WTC11 (cell line): ENCODE measurements around the gene IGLL1. TPM values are rescaled to one million over a fixed set of nuclear protein-coding genes. Genes with fewer than 3 reads are reported as not detected.

Experiments used
- ATAC-seq: fragments of 200-7000 bp; cut with Tn5 transposase; 2 replicates; pipeline ENCODE4 v1.10.0; 2021; ENCODE audit warnings: mild to moderate bottlenecking, moderate library complexity
- CTCF ChIA-PET: fragments of 300-600 bp; sonication (Branson Sonifier 250); formaldehyde crosslinking; loops from one replicate; lab custom pipeline; 2021; ENCODE audit warnings: antibody characterized with exemption; lab: Charles Lee
- POLR2A ChIA-PET: fragments of 350-600 bp; sonication (Branson Sonifier 250); formaldehyde crosslinking; loops from one replicate; lab custom pipeline; 2021; ENCODE audit warnings: antibody characterized with exemption; lab: Charles Lee
- DNase-seq: peaks from one replicate; pipeline ENCODE4 v3.0.0; 2021; ENCODE audit warnings: low spot score
- H3K27ac Mint-ChIP-seq: 2 replicates; pipeline ENCODE4 v1.8.0; 2021; ENCODE audit warnings: mixed read lengths
- H3K27me3 Mint-ChIP-seq: 2 replicates; pipeline ENCODE4 v1.8.0; 2021; ENCODE audit warnings: low read depth, mild to moderate bottlenecking, moderate library complexity, mixed read lengths
- H3K36me3 Mint-ChIP-seq: 2 replicates; pipeline ENCODE4 v1.8.0; 2021; ENCODE audit warnings: mixed read lengths
- H3K4me1 Mint-ChIP-seq: 2 replicates; pipeline ENCODE4 v1.8.0; 2022; ENCODE audit warnings: mixed read lengths
- H3K4me3 Mint-ChIP-seq: 2 replicates; pipeline ENCODE4 v1.8.0; 2021; ENCODE audit warnings: mild to moderate bottlenecking, moderate library complexity, mixed read lengths
- H3K9me3 Mint-ChIP-seq: 2 replicates; pipeline ENCODE4 v1.8.0; 2021; ENCODE audit warnings: mixed read lengths
- CREB1 ChIP-seq: sonication (generic); formaldehyde crosslinking; IDR thresholded peaks from 2 replicates; pipeline ENCODE4 v1.8.0; 2023; ENCODE audit warnings: mild to moderate bottlenecking, missing genetic modification reagents
- CREM ChIP-seq: sonication (generic); formaldehyde crosslinking; IDR thresholded peaks from 2 replicates; pipeline ENCODE4 v1.8.1; 2022; ENCODE audit warnings: mild to moderate bottlenecking, missing genetic modification reagents, moderate library complexity
- FOXJ3 ChIP-seq: sonication (generic); formaldehyde crosslinking; IDR thresholded peaks from 2 replicates; pipeline ENCODE4 v1.9.0; 2021; ENCODE audit warnings: missing genetic modification reagents, mild to moderate bottlenecking, borderline replicate concordance
- FOXK1 ChIP-seq: sonication (generic); formaldehyde crosslinking; IDR thresholded peaks from 2 replicates; pipeline ENCODE4 v1.8.0; 2022; ENCODE audit warnings: mild to moderate bottlenecking, moderate library complexity, missing genetic modification reagents
- FOXP1 ChIP-seq: sonication (generic); formaldehyde crosslinking; IDR thresholded peaks from 2 replicates; pipeline ENCODE4 v1.8.0; 2022; ENCODE audit warnings: missing genetic modification reagents, mild to moderate bottlenecking, moderate library complexity, borderline replicate concordance
- HMGA2 ChIP-seq: fragments of 250-450 bp; sonication (Bioruptor Pico); IDR thresholded peaks from 2 replicates; pipeline ENCODE4 v1.4.0; 2021; ENCODE audit warnings: mild to moderate bottlenecking, moderate library complexity
- IRF2 ChIP-seq: sonication (generic); formaldehyde crosslinking; IDR thresholded peaks from 2 replicates; pipeline ENCODE4 v1.8.0; 2022; ENCODE audit warnings: low read depth, missing genetic modification reagents, borderline replicate concordance
- KAT7 ChIP-seq: sonication (generic); formaldehyde crosslinking; IDR thresholded peaks from 2 replicates; pipeline ENCODE4 v1.8.1; 2023; ENCODE audit warnings: missing genetic modification reagents, mild to moderate bottlenecking, borderline replicate concordance
- MXD4 ChIP-seq: fragments of 250-450 bp; sonication (Bioruptor Pico); IDR thresholded peaks from 2 replicates; pipeline ENCODE4 v1.8.0; 2021; ENCODE audit warnings: mild to moderate bottlenecking, moderate library complexity, borderline replicate concordance
- SMAD3 ChIP-seq: sonication (generic); formaldehyde crosslinking; IDR thresholded peaks from 2 replicates; pipeline ENCODE4 v1.8.0; 2022; ENCODE audit warnings: missing genetic modification reagents, mild to moderate bottlenecking, borderline replicate concordance
- ZNF121 ChIP-seq: sonication (generic); formaldehyde crosslinking; IDR thresholded peaks from 2 replicates; pipeline ENCODE4 v1.8.0; 2023; ENCODE audit warnings: missing genetic modification reagents
- ZNF263 ChIP-seq: sonication (generic); formaldehyde crosslinking; IDR thresholded peaks from 2 replicates; pipeline ENCODE4 v1.8.1; 2022; ENCODE audit warnings: low read depth, mild to moderate bottlenecking, moderate library complexity, missing genetic modification reagents
- ZNF317 ChIP-seq: sonication (generic); formaldehyde crosslinking; IDR thresholded peaks from 2 replicates; pipeline ENCODE4 v1.8.1; 2023; ENCODE audit warnings: low read depth, mild to moderate bottlenecking, moderate library complexity, missing genetic modification reagents, borderline replicate concordance
- total RNA-seq: library from RNA; stranded (reverse); gene quantifications from 3 replicates; pipeline ENCODE4 v1.2.3, GENCODE V29; 2021
- TF ChIP-seq, protein P1 (sequence below): fragments of 250-450 bp; sonication (Bioruptor Pico); IDR thresholded peaks from 2 replicates; pipeline ENCODE4 v2.1.2; 2022; ENCODE audit warnings: mild to moderate bottlenecking, moderate library complexity
- TF ChIP-seq, protein P2 (sequence below): sonication (generic); formaldehyde crosslinking; conservative IDR thresholded peaks from 2 replicates; pipeline ENCODE4 v1.8.1; 2022; ENCODE audit warnings: mild to moderate bottlenecking, missing genetic modification reagents
- TF ChIP-seq, protein P3 (sequence below): sonication (generic); formaldehyde crosslinking; IDR thresholded peaks from 2 replicates; pipeline ENCODE4 v1.8.0; 2023; ENCODE audit warnings: missing genetic modification reagents, mild to moderate bottlenecking, borderline replicate concordance
- TF ChIP-seq, protein P4 (sequence below): sonication (generic); formaldehyde crosslinking; IDR thresholded peaks from 2 replicates; pipeline ENCODE4 v1.8.0; 2023; ENCODE audit warnings: mild to moderate bottlenecking, missing genetic modification reagents

The IGLL1 gene
- total RNA-seq, 1 experiment from 2014 or later = not detected

DNA sequence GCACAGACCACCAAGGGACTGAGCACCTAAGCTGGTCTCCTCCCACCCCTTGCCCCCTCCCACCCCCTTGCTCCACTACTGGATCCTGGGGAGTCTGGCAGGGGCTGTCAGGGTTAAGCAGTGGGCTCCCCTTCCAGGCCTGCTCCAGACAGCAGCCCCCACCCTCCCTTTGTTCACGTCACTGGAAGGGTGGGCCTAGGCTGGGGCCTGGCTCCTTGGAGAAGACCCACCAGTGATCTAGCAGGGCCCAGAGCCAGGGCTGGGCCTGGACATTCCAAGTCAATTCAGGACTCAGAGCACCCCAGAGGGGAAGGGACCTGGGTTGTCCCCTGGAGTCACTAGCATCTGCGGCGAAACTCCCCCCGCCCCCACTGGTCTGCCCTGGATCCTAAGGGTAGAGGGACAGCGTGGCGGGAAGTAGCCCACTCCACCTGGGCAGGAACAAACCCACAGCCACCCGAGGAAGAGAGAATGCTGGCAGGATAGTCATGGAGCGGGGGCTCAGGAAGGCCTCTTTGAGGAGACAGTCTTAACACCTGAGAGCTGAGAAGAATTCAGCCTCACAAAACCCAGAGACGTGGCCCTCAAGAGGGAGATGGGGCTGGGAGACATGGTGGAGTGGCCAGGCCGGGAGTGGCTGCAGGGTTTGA, 45.8 kb downstream of the IGLL1 start:
- H3K4me1 Mint-ChIP-seq = peaks cover 79% of the 10 kb centered on the region
- ChIA-PET CTCF (interaction anchor here (0.6 to 1.3 kb wide), 5 partner anchors 36 to 349 kb away, joined by 3 to 6 read pairs (median 4); no protein-coding TSS in a partner anchor), POLR2A (no interaction called here)
- DNase-seq = no peak
- TF ChIP-seq FOXJ3 (CRISPR knock-in tag) (no peak), IRF2 (CRISPR knock-in tag) (no peak), ZNF263 (CRISPR knock-in tag) (no peak), SMAD3 (CRISPR knock-in tag) (no peak), HMGA2 (CRISPR knock-in tag) (no peak), KAT7 (CRISPR knock-in tag) (no peak), CREB1 (CRISPR knock-in tag) (no peak), ZNF317 (CRISPR knock-in tag) (no peak), CREM (CRISPR knock-in tag) (no peak), FOXP1 (CRISPR knock-in tag) (no peak), MXD4 (CRISPR knock-in tag) (no peak), ZNF121 (CRISPR knock-in tag) (no peak), FOXK1 (CRISPR knock-in tag) (no peak)
- TF ChIP-seq, protein P1, sequence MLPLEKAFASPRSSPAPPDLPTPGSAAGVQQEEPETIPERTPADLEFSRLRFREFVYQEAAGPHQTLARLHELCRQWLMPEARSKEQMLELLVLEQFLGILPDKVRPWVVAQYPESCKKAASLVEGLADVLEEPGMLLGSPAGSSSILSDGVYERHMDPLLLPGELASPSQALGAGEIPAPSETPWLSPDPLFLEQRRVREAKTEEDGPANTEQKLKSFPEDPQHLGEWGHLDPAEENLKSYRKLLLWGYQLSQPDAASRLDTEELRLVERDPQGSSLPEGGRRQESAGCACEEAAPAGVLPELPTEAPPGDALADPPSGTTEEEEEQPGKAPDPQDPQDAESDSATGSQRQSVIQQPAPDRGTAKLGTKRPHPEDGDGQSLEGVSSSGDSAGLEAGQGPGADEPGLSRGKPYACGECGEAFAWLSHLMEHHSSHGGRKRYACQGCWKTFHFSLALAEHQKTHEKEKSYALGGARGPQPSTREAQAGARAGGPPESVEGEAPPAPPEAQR (CRISPR knock-in tag) = no peak
- TF ChIP-seq, protein P2, sequence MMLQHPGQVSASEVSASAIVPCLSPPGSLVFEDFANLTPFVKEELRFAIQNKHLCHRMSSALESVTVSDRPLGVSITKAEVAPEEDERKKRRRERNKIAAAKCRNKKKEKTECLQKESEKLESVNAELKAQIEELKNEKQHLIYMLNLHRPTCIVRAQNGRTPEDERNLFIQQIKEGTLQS (CRISPR knock-in tag) = no peak
- TF ChIP-seq, protein P3, sequence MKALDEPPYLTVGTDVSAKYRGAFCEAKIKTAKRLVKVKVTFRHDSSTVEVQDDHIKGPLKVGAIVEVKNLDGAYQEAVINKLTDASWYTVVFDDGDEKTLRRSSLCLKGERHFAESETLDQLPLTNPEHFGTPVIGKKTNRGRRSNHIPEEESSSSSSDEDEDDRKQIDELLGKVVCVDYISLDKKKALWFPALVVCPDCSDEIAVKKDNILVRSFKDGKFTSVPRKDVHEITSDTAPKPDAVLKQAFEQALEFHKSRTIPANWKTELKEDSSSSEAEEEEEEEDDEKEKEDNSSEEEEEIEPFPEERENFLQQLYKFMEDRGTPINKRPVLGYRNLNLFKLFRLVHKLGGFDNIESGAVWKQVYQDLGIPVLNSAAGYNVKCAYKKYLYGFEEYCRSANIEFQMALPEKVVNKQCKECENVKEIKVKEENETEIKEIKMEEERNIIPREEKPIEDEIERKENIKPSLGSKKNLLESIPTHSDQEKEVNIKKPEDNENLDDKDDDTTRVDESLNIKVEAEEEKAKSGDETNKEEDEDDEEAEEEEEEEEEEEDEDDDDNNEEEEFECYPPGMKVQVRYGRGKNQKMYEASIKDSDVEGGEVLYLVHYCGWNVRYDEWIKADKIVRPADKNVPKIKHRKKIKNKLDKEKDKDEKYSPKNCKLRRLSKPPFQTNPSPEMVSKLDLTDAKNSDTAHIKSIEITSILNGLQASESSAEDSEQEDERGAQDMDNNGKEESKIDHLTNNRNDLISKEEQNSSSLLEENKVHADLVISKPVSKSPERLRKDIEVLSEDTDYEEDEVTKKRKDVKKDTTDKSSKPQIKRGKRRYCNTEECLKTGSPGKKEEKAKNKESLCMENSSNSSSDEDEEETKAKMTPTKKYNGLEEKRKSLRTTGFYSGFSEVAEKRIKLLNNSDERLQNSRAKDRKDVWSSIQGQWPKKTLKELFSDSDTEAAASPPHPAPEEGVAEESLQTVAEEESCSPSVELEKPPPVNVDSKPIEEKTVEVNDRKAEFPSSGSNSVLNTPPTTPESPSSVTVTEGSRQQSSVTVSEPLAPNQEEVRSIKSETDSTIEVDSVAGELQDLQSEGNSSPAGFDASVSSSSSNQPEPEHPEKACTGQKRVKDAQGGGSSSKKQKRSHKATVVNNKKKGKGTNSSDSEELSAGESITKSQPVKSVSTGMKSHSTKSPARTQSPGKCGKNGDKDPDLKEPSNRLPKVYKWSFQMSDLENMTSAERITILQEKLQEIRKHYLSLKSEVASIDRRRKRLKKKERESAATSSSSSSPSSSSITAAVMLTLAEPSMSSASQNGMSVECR = no peak
- TF ChIP-seq, protein P4, sequence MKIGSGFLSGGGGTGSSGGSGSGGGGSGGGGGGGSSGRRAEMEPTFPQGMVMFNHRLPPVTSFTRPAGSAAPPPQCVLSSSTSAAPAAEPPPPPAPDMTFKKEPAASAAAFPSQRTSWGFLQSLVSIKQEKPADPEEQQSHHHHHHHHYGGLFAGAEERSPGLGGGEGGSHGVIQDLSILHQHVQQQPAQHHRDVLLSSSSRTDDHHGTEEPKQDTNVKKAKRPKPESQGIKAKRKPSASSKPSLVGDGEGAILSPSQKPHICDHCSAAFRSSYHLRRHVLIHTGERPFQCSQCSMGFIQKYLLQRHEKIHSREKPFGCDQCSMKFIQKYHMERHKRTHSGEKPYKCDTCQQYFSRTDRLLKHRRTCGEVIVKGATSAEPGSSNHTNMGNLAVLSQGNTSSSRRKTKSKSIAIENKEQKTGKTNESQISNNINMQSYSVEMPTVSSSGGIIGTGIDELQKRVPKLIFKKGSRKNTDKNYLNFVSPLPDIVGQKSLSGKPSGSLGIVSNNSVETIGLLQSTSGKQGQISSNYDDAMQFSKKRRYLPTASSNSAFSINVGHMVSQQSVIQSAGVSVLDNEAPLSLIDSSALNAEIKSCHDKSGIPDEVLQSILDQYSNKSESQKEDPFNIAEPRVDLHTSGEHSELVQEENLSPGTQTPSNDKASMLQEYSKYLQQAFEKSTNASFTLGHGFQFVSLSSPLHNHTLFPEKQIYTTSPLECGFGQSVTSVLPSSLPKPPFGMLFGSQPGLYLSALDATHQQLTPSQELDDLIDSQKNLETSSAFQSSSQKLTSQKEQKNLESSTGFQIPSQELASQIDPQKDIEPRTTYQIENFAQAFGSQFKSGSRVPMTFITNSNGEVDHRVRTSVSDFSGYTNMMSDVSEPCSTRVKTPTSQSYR (CRISPR knock-in tag) = no peak
- H3K4me3 Mint-ChIP-seq = no peak overlapping the region
- H3K27me3 Mint-ChIP-seq = peaks cover 27% of the 10 kb centered on the region
- H3K36me3 Mint-ChIP-seq = no peaks in the 10 kb centered on the region
- H3K9me3 Mint-ChIP-seq = no peaks in the 10 kb centered on the region
- ATAC-seq = no peak
- H3K27ac Mint-ChIP-seq = no peak overlapping the region
